AML-193 (cell line): ENCODE data around the gene ZNF48.
"Not testable (repeated sequence)": the region's sequence is repeated elsewhere in the genome, so short reads cannot be mapped to it uniquely, and the experiment has no call there.

Experiments used
- DNase-seq, 2 experiments: peaks; one replicate each; lab custom pipeline; 2025; lab: John Stamatoyannopoulos, UW

ZNF48 gene

DNA sequence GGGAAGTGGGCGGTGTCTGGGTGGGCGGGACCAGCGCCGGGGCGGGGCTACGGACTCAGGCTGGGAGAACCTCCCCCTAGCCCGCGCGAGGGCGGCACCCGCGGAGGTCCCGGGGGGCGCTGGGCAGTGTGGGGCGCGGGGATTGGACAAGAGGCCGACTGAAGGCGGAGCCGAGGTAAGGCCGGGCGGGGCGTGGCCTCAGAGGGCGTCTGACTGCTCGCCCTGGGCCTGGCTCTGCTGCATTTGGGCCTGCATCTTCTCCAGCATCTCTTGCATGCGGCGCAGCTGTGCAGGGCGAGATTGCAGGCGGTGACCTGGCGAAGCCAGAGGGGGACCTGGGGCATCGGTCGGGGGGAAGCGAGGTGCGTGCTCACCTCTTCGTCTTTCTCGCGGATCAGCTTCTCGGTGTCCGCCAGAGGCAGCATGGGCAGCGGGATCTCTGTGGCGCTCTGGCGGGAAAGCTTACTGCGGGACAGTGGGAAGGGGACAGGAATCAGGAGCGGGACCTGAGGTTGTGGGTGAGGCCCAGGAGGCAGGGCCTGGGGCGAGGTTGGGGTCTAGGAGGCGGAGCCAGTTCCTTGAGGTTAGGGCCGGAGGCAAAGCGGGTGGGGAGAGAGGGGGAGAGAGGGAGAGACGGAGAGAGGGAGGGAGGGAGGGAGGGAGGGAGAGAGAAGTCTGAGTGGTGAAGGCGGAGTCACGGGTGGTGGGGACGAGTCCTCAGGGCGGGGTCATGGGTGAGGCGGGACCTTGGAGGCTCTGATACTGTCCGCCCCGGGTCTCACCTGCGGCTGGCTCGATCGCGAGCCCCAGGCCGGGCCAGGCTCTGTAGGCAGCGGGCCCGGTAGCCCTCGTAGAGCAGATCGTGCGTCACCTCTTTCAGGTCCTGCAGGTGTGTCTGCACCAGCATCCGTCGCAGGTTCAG is 16.7 kb upstream of the ZNF48 start:
- peak; percentile 91 for DNase-seq

DNA sequence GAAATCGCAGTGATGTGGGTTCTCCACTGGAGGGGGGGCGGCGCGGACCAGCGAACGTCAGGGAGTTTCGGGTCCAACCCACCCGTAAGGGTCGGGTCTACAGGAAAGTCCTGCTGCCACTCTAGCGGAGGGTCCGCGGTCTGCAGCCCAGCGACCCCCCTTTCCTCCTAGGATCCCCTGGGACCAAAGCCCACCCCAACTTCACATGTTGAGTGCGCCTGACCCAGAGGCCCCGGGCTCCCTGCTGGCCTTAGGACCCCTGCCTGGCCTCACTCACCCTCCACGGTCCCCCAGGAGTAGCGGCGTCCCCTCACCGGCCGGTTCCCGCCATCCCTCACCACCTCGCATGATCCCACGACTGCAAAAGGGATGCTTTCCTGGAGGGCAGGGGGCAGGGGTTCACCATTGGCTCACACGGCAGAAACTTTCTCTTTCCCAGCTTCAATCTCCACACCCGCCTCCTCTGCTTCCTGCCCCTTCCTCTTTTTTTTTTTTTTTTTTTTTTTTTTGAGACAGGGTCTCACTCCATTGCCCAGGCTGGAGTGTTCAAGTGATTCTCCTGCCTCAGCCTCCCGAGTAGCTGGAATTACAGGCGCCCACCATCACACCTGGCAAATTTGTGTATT is 15.9 kb upstream of the ZNF48 start:
- DNase-seq = no peak

GRCh38 chr16:30380072-30380802 is 15.0 kb upstream of the ZNF48 start:
- no peak for DNase-seq

DNA sequence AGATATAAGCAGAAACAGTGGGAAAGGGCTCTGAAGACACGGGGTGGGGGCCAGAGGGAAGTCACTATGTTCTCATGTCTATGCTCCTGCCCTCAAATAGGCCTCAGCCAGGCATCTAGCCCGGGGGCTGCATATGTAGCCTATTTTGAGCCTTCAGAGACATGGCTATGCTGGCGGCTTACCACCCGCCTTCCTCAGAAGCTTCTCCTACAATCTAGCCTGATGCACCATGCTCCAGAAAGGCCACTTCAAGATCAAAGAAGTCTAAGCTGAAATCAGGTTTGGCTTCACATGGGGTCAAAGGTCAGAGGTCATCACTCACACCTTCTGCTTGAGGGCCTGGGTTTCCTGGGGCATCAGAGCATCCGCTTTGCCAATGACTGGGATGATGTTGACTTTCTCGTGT is 14.4 kb upstream of the ZNF48 start:
- no peak for DNase-seq

- no peak for DNase-seq
These were observed 13.8 kb upstream of the ZNF48 start for GRCh38 chr16:30381291-30382041.

DNA sequence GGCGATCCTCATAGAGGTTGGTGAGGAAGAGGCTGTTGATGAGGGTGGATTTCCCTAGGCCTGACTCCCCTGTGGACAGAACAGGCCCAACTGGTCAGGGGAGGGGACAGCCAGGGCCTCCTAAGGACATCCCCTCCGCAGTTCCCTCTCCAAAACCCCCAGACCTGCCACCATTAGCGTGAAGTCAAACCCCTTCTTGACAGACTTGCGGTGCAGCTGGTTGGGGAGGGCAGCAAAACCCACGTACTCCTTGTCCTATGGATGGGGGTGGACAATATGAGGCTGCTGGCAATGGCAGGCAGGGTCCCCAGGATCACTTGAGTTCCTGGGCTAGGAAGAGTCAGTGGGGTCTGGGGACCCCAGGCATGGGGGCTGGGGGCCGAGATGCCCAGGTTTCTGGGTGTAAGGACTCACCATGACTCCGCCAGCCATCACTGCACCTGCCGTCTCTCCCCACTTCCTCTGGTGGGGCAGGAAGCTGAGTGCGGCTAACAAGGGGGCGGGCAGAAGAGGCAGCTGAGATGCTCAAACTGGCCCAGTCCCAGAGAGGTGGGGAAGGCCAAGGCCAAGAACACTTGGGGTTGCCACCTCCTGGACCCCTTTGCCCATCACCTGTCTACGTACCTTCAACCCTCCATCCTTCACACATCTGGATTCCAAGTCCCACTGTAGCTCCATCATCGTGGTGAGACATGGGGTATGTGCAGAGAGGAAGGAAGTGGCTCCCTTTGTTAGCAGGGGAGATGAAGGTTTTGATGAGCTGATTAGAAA is 12.9 kb upstream of the ZNF48 start, which contains the start of gene SEPTIN1:
Gene SEPTIN1, minus strand, starts transcription at position 451 of the 771 bp plus-strand sequence. Its CDS starts 19 bp downstream, at position 432.
- DNase-seq = no peak

DNA sequence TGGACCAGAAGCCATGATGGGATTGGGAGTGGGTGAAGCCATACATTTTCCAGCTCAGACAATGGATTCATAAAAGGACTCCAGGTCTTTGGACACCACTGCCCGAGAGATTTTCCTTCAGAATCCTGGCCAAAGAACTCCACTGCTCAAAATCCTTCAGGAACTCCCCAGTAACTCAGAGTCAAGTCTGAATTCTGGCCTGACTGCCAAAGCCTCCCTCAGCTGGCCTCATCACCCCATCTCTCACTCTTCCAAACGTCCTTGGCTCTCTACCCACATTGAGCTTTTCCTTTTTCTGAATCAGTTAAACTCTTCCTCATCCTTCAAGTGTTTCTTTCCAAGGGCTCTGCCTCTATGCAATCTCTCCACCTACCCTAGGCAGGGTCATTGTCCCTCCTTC is 11.7 kb upstream of the ZNF48 start:
- no peak for DNase-seq

DNA sequence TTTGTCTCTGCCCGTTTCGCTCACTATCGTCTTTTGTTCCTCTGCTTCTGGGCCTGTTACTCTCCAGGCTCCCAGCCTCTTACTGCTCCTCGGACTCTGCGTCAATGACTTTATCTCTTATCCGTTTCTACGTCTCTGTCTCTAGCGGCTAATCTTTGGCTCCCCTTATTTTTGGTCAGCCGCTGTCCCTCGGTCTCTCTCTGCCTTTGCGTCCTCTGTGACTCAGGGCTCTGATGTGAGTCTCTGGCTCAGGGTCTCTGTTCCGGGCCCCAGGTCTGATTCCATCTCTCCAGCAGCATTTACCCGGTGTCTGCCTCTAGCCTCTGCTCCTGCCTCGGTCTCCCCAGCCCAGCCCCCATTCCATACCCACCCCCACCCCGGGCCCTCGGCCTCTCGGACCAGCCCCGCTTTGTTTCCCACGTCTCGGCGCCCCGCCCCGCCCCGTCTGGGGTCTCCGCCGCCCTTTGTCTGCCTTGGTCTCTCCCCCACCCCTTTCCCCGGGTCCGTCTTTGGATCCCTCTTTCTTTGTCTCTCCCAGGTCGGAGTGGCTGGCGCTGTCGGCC is 547 bp upstream of the ZNF48 start:
- no peak for DNase-seq

DNA sequence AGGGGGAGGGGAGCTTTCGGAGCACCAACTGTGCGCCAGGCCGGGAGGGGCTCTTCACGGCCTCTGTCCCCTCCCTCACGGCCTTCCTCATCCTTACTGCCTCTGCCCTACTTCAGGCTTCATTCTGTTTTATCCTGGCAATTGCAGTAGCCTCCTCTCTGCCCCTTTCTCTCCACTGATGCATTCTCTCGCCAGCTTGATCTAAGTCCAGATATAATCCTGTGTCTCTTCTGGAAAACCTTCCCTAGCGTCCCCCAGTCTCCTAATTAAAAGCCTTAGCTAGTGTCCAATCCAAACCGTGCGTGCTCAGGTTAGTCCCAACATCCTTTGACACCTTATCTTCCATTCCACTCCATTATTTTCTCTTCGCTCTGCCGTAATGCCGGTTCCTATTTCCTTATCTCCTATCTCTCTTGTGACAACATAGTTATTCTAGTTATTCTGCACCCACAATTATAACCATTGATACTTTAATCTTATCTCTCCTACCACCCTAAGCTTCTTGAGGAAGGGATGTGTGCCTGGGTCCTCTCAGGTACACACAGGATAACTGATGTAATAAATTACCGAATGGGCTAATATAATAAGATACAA is 869 bp downstream of the ZNF48 start:
- DNase-seq = no peak

DNA sequence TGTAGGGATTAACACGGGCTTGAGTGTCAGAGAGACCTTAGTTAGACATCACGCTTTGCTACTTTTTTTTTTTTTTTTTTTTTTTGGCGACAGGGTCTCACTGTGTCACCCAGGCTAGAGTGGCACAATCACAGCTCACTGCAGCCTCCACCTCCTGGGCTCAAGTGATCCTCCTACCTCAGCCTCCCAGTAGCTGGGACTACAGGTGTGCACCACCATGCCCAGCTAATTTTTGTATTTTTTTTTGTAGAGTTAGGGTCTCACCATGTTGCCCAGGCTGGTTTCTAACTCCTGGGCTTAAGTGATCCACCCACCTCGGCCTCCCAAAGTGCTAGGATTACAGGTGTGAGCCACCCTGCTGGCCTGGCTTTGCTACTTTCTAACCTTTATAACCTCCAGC is 1.4 kb downstream of the ZNF48 start:
- not testable (repeated sequence) for DNase-seq

- no peak for DNase-seq
These were observed 1.8 kb downstream of the ZNF48 start for GRCh38 chr16:30397056-30397455.

DNA sequence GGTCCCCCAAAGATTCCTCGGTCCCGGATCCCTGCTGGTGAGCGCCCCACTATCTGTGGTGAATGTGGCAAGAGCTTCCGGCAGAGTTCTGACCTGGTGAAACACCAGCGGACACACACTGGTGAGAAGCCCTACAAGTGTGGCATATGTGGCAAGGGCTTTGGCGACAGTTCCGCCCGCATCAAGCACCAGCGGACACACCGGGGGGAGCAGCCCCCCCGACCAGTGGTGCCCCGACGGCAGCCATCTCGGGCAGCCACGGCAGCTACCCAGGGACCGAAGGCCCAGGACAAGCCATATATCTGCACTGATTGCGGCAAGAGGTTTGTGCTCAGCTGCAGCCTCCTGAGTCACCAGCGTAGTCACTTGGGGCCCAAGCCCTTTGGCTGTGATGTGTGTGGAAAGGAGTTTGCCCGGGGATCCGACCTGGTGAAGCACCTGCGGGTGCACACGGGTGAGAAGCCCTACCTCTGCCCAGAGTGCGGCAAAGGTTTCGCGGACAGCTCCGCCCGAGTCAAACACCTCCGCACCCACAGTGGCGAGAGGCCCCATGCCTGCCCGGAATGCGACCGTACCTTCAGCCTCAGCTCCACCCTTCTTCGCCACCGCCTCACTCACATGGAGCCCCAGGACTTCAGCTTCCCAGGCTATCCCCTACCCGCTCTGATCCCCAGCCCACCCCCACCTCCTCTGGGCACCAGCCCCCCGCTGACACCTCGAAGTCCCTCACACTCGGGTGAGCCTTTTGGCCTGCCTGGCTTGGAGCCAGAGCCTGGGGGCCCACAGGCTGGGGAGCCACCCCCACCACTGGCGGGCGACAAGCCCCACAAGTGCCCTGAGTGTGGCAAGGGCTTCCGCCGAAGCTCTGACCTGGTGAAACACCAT is 2.8 kb downstream of the ZNF48 start:
- DNase-seq = no peak

- no peak for DNase-seq
These were observed 3.6 kb downstream of the ZNF48 start for GRCh38 chr16:30398661-30399434.

DNA sequence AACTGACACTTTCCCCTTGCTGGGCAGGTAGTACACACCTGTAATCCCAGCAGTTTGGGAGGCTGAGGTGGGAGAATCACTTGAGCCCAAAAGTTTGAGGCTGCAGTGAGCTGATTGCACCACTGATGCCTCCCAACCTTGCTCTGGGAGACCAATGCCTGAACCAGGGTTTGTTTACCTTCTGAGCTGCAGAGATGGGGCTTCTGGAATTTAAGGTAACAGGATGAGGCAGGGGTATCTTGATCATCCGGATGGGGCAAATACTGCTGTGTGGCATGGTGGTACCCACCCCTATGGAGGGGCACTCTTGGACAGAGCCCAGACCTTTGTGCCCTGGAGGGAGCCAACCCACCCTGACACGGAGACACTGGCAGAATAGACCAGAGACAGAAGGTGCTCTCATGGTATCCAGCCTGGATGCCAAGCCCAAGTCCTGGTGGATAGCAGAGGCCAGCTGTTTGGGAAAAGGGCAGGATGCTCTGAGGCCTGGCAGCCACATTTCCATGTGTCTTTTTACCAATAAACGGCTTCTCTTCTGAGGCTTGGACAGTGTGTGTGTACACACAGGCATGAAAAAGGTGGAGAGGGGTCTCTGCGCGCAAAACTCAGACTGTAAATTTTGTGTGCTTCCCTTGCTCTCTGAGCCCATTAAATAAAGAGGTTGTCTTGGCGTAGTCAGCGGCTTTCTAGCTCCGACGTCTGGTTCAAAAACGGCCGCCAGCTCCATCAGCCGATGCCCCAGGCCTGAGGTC is 4.4 kb downstream of the ZNF48 start:
- DNase-seq = no peak

GRCh38 chr16:30401768-30402425 is 6.7 kb downstream of the ZNF48 start:
- no peak for DNase-seq

DNA sequence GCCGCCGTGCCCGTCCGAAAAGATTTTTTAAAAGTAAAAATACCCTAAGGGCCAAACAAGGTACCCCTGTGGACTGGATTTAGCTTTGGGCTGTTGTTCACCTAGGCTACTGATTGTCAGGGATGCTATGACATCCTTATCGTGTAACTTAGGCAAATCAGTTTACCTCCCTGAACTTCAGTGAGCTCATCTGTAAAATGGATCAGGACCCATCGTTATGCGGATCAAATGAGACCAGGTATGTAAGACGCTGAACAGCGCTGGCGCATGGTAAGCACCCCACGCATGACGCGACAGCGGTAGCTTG is 11.5 kb downstream of the ZNF48 start:
- no peak for DNase-seq

GRCh38 chr16:30407102-30407803 is 12.0 kb downstream of the ZNF48 start, which contains the start of gene ZNF771:
TSS of gene ZNF771 (plus strand) at chr16:30407606. CDS start at chr16:30408054, 448 bp downstream.
- peak; percentile 72 to 75 for DNase-seq
